SU-DHL-6 (cell line): ENCODE results near the gene SCFD2.

Source experiments
- CTCF ChIP-seq: fragments of 200-600 bp; sonication (generic); IDR thresholded peaks from one replicate; pipeline ENCODE4 v1.5.1; 2017; ENCODE audit warnings: antibody characterized with exemption, mild to moderate bottlenecking, low read length, moderate library complexity; ENCODE audit not compliant: insufficient read depth, poor library complexity, severe bottlenecking
- EZH2phosphoT487 ChIP-seq: fragments of 200-600 bp; sonication (generic), shearing (Covaris generic); conservative IDR thresholded peaks from 2 replicates; pipeline ENCODE4 v1.6.1; 2018; ENCODE audit warnings: mild to moderate bottlenecking, antibody characterized with exemption, low read length, moderate library complexity, mixed read lengths

- no peak for TF ChIP-seq CTCF
- TF ChIP-seq EZH2phosphoT487 = no peak
Observed at GRCh38 chr4:52941450-52941849, 424.4 kb downstream of the SCFD2 start.
